GM18519 (cell line): Measurements from ENCODE around the gene MPL.

Source experiments
- ATAC-seq: cut with Tn5 transposase; IDR thresholded peaks from one replicate; pipeline ENCODE4 v1.9.1; 2021; ENCODE audit warnings: mild to moderate bottlenecking, moderate library complexity; ENCODE audit not compliant: unreplicated experiment, low FRiP score

Gene MPL

GRCh38 chr1:43321331-43321891 is 16.2 kb upstream of the MPL start:
- no peak for ATAC-seq

GRCh38 chr1:43322506-43322905 is 15.1 kb upstream of the MPL start:
- ATAC-seq, result no peak

- ATAC-seq, result no peak
These were observed 12.8 kb upstream of the MPL start for GRCh38 chr1:43324810-43325209.

- ATAC-seq, result no peak
These were observed 12.2 kb upstream of the MPL start for GRCh38 chr1:43325381-43325780.

- no peak for ATAC-seq
These were observed 9.9 kb upstream of the MPL start for GRCh38 chr1:43327549-43328292.

GRCh38 chr1:43329995-43330751 is 7.4 kb upstream of the MPL start:
- ATAC-seq, result no peak

- ATAC-seq, result no peak
These were observed 5.9 kb upstream of the MPL start for GRCh38 chr1:43331688-43332087.

GRCh38 chr1:43334453-43335205 is 3.0 kb upstream of the MPL start:
- ATAC-seq, result no peak

GRCh38 chr1:43338001-43338400 is 383 bp downstream of the MPL start:
- no peak for ATAC-seq

- ATAC-seq, result no peak
These were observed 2.1 kb downstream of the MPL start for GRCh38 chr1:43339584-43340232.

GRCh38 chr1:43340559-43340958 is 2.9 kb downstream of the MPL start:
- ATAC-seq, result no peak

- no peak for ATAC-seq
These were observed 6.7 kb downstream of the MPL start for GRCh38 chr1:43344267-43344850.

GRCh38 chr1:43345120-43345519 is 7.5 kb downstream of the MPL start:
- no peak for ATAC-seq

GRCh38 chr1:43346636-43347035 is 9.0 kb downstream of the MPL start:
- no peak for ATAC-seq

GRCh38 chr1:43348343-43348808 is 10.8 kb downstream of the MPL start:
- no peak for ATAC-seq

- no peak for ATAC-seq
These were observed 11.4 kb downstream of the MPL start for GRCh38 chr1:43348809-43349593.

- ATAC-seq, result no peak
These were observed 12.1 kb downstream of the MPL start for GRCh38 chr1:43349594-43350306.

- ATAC-seq, result no peak
These were observed 13.4 kb downstream of the MPL start for GRCh38 chr1:43350976-43351375.
